K562 (cell line): ENCODE results near the gene SLC12A3. TPM values are rescaled to one million over a fixed set of nuclear protein-coding genes. Genes with fewer than 3 reads are reported as not detected.

Experiments
- ATAC-seq: fragments of 200-7000 bp; cut with Tn5 transposase; 3 replicates; pipeline ENCODE4 v1.9.1; 2020; ENCODE audit warnings: moderate library complexity
- BruUV-seq: library from RNA; stranded (reverse); fragments of 400-500 nt; replicated peaks from 2 replicates; lab custom pipeline; 2021; lab: Mats Ljungman, UMichigan
- CTCF ChIA-PET: fragments of 300-600 bp; formaldehyde crosslinking; extraction: SDS; loops from one replicate; lab custom pipeline; 2021; ENCODE audit warnings: low intra/inter-chr PET ratio; lab: Yijun Ruan, JAX
- POLR2A ChIA-PET: fragments of 300-600, 350-650 bp; sonication (Branson Sonifier 250); formaldehyde crosslinking; extraction: SDS; loops from one replicate; lab custom pipeline; 2021; ENCODE audit warnings: antibody characterized with exemption, inconsistent platforms; lab: Yijun Ruan, JAX
- DNase-seq, 4 experiments: peaks; one replicate each; pipeline versions ENCODE4 v3.0.0 to v3.0.0-alpha.2; 2011 to 2018; ENCODE audit warnings: low spot score in 3 of 4, mixed read lengths in 3 of 4; ENCODE audit errors: extremely low read depth in 1 of 4
- FAIRE-seq: peaks from 2 replicates; lab custom pipeline; 2011; peaks lifted over from hg19 to GRCh38; lab: Jason Lieb, UNC
- H2AFZ ChIP-seq: 2 replicates; pipeline ENCODE4 v1.6.0; 2011; ENCODE audit warnings: low read depth, low read length, control low read depth, inconsistent platforms
- H3K27ac ChIP-seq: fragments of 200-600 bp; 3 replicates; pipeline ENCODE4 v1.8.0; 2011; ENCODE audit warnings: low read depth, mild to moderate bottlenecking, control low read depth, inconsistent platforms, low read length, moderate library complexity, mixed read lengths; ENCODE audit errors: extremely low read depth
- H3K27me3 ChIP-seq, 2 experiments: fragments of 300-600 bp in 1 of 2; 2 replicates in 1 of 2; 3 replicates in 1 of 2; pipeline versions ENCODE4 v1.6.0 to v1.8.0; 2011; ENCODE audit warnings: inconsistent platforms in 2 of 2, low read length in 2 of 2, mild to moderate bottlenecking in 1 of 2, mixed read lengths in 1 of 2, moderate library complexity in 1 of 2; ENCODE audit not compliant: control insufficient read depth in 2 of 2, insufficient read depth in 2 of 2
- H3K36me3 ChIP-seq: fragments of 300-600 bp; 3 replicates; pipeline ENCODE4 v1.8.0; 2011; ENCODE audit warnings: mild to moderate bottlenecking, low read length, inconsistent platforms; ENCODE audit not compliant: control insufficient read depth, insufficient read depth
- H3K4me1 ChIP-seq, 2 experiments: fragments of 200-600 bp in 1 of 2; replicated peaks in 1 of 2; 2 replicates in 1 of 2; 3 replicates in 1 of 2; pipeline versions ENCODE4 v1.5.1 to v1.8.0; 2011; ENCODE audit warnings: inconsistent platforms in 2 of 2, low read length in 2 of 2, mild to moderate bottlenecking in 1 of 2, mixed read lengths in 1 of 2, moderate library complexity in 1 of 2; ENCODE audit not compliant: control insufficient read depth in 2 of 2, insufficient read depth in 2 of 2
- H3K4me2 ChIP-seq: 2 replicates; pipeline ENCODE4 v1.6.1; 2011; ENCODE audit warnings: low read length, control low read depth, inconsistent platforms, mixed read lengths; ENCODE audit not compliant: insufficient read depth
- H3K4me3 ChIP-seq: fragments of 200-600 bp; sonication (generic), shearing (Covaris generic); 2 replicates; pipeline ENCODE4 v1.5.1; 2016; ENCODE audit warnings: control low read depth, inconsistent platforms
- H3K79me2 ChIP-seq: fragments of 200-600 bp; 3 replicates; pipeline ENCODE4 v1.8.0; 2011; ENCODE audit warnings: low read length, inconsistent platforms; ENCODE audit not compliant: control insufficient read depth, insufficient read depth
- H3K9ac ChIP-seq, 2 experiments: 2 replicates each; pipeline versions ENCODE4 v1.6.0 to v1.6.1; 2011; ENCODE audit warnings: low read depth in 2 of 2, low read length in 2 of 2, control low read depth in 1 of 2, inconsistent platforms in 1 of 2, mild to moderate bottlenecking in 1 of 2, mixed read lengths in 1 of 2; ENCODE audit not compliant: insufficient read depth in 1 of 2
- H3K9me1 ChIP-seq: one replicate; pipeline ENCODE4 v1.6.0; 2011; ENCODE audit warnings: inconsistent platforms, mild to moderate bottlenecking, low read length, moderate library complexity; ENCODE audit not compliant: control insufficient read depth, insufficient read depth
- H3K9me3 ChIP-seq: replicated peaks from 2 replicates; pipeline ENCODE4 v1.5.1; 2011; ENCODE audit warnings: low read depth, low read length, inconsistent platforms; ENCODE audit not compliant: control insufficient read depth, insufficient read depth
- H4K20me1 ChIP-seq: replicated peaks from 2 replicates; pipeline ENCODE4 v1.6.1; 2011; ENCODE audit warnings: low read length, inconsistent platforms, mixed read lengths; ENCODE audit not compliant: control insufficient read depth, insufficient read depth
- E2F8 ChIP-seq: fragments of 450-650 bp; IDR thresholded peaks from 2 replicates; pipeline ENCODE4 v1.7.1; 2018; ENCODE audit warnings: mild to moderate bottlenecking, low read depth; ENCODE audit not compliant: partially characterized antibody
- MIER1 ChIP-seq: fragments of 450-650 bp; IDR thresholded peaks from 2 replicates; pipeline ENCODE4 v1.6.1; 2016; ENCODE audit warnings: antibody characterized with exemption, mild to moderate bottlenecking, low read depth
- POLR2A ChIP-seq: fragments of 450-650 bp; conservative IDR thresholded peaks from 2 replicates; pipeline ENCODE4 v1.6.1; 2016
- POLR2AphosphoS5 ChIP-seq: IDR thresholded peaks from 2 replicates; pipeline ENCODE4 v1.6.1; 2011; ENCODE audit warnings: mild to moderate bottlenecking, low read depth, low read length, moderate library complexity; ENCODE audit not compliant: control insufficient read depth, insufficient read depth
- POLR2B ChIP-seq: fragments of 450-650 bp; IDR thresholded peaks from 2 replicates; pipeline ENCODE4 v1.6.1; 2018; ENCODE audit warnings: low read depth; ENCODE audit not compliant: partially characterized antibody
- PURB ChIP-seq: sonication (generic); formaldehyde crosslinking; IDR thresholded peaks from 2 replicates; pipeline ENCODE4 v1.9.0; 2021; ENCODE audit warnings: low read depth, mild to moderate bottlenecking, missing genetic modification reagents
- TFE3 ChIP-seq: fragments of 450-650 bp; formaldehyde crosslinking; IDR thresholded peaks from 2 replicates; pipeline ENCODE4 v1.4.0; 2020; ENCODE audit warnings: mild to moderate bottlenecking, mixed read lengths
- ZNF12 ChIP-seq: sonication (generic); formaldehyde crosslinking; IDR thresholded peaks from 2 replicates; pipeline ENCODE4 v1.4.0; 2020; ENCODE audit warnings: mild to moderate bottlenecking, missing genetic modification reagents
- ZNF395 ChIP-seq: fragments of 200-800 bp; sonication (Bioruptor generic); IDR thresholded peaks from 2 replicates; pipeline ENCODE4 v1.6.1; 2017; ENCODE audit warnings: missing genetic modification characterization, missing compliant biosample characterization
- ZNF740 ChIP-seq, 3 experiments: fragments of 200-800 bp in 1 of 3; sonication (Bioruptor generic) in 1 of 3; sonication (generic) in 1 of 3; formaldehyde crosslinking in 1 of 3; IDR thresholded peaks; 2 replicates each; pipeline versions ENCODE4 v1.6.1 to v1.8.0; 2016 to 2022; ENCODE audit warnings: mild to moderate bottlenecking in 2 of 3, missing compliant biosample characterization in 2 of 3, missing genetic modification characterization in 2 of 3, missing genetic modification reagents in 1 of 3
- WGBS: fragments of 100-300 bp; shearing (Covaris generic); methylation state at CpG from one replicate; pipeline ENCODE4 v1.1.6; 2016; ENCODE audit warnings: low coverage, mixed read lengths; ENCODE audit not compliant: insufficient coverage; ENCODE audit errors: missing lambda C conversion rate; 5-methylcytosine and 5-hydroxymethylcytosine counted together
- in situ Hi-C: fragments of 300-500 bp; cut with MboI; formaldehyde crosslinking; loops from 4 replicates; pipeline ENCODE4 v1.15.0; 2018; ENCODE audit warnings: inconsistent platforms, mixed read lengths
- intact Hi-C: fragments of 100-400 bp; cut with micrococcal nuclease; formaldehyde crosslinking; loops from 2 replicates; pipeline ENCODE4 v1.14.2; 2022
- polyA plus RNA-seq, 8 experiments: library from polyadenylated mRNA; depleted of rRNA in 4 of 8; stranded (reverse) in 5 of 8; unstranded in 3 of 8; fragments of >200 nt; fragmentation: Nextera tagmentation in 2 of 8; fragmentation: Illumina TruSeq in 1 of 8; extraction: Ambion mirVana in 2 of 8; extraction: Trizol in 1 of 8; gene quantifications; 2 replicates each; pipeline versions ENCODE4 v1.2.1 to v1.2.3, GENCODE V29; 2011 to 2014; ENCODE audit warnings: inconsistent platforms in 1 of 8, missing spikeins in 1 of 8
- total RNA-seq, 7 experiments: library from RNA; depleted of rRNA in 6 of 7; stranded (reverse); fragments of >200 nt in 6 of 7; fragmentation: Illumina TruSeq in 2 of 7; extraction: Trizol in 2 of 7; gene quantifications; 2 replicates each; pipeline versions ENCODE4 v1.2.1 to v1.2.3, GENCODE V29; 2011 to 2021; ENCODE audit warnings: low replicate concordance in 1 of 7

SLC12A3 gene
- total and polyA plus RNA-seq, 9 of the 15 experiments (the other 6 are each of a cell fraction or from before 2014, with no cell fraction given): not detected

- TF ChIP-seq ZNF740 (CRISPR knock-in tag; IDR thresholded peaks at IDR 0.05): no peak
- TF ChIP-seq ZNF740 (tag; IDR thresholded peaks at IDR 0.05): peak in 1 of 2 experiments; percentile 74; a peak in 1 of 4 replicates
- peak; percentile 23 for TF ChIP-seq POLR2A
- TF ChIP-seq POLR2AphosphoS5: peak; percentile 0; the same call in 1 of the 2 replicates
- TF ChIP-seq PURB (CRISPR knock-in tag): no peak
- peak; percentile 70 for TF ChIP-seq POLR2B
- TF ChIP-seq, all 486 proteins: peak for 13
Measured at GRCh38 chr16:56945847-56946527, 81.0 kb downstream of the SLC12A3 start (continued).

- POLR2A ChIA-PET: interaction anchor here (0.7 to 8.4 kb wide), 11 partner anchors 8 to 99 kb away, joined by 3 to 102 read pairs (median 4); partner anchors contain the start of gene HERPUD1
- WGBS: 27% methylated on average over 7 of the region's 10 CpGs
- ATAC-seq: peak; percentile 15
- Histone ChIP-seq H4K20me1 (peaks cover 6% of the 10 kb centered on the region; the same call in 1 of the 2 replicates), H3K4me1 (no peaks in the 10 kb centered on the region), H3K36me3 (peaks cover 34% of the 10 kb centered on the region), H3K9me1 (no peaks in the 10 kb centered on the region), H3K79me2 (no peaks in the 10 kb centered on the region), H3K9ac (no peak overlapping the region), H3K4me2 (no peak overlapping the region), H3K9me3 (no peaks in the 10 kb centered on the region), H3K4me3 (no peak overlapping the region), H3K27ac (no peak overlapping the region), H2AFZ (no peak overlapping the region), H3K27me3 (no peaks in the 10 kb centered on the region; a peak in 1 of 5 replicates)
- CTCF ChIA-PET: interaction anchor here (0.6 kb wide), 1 partner anchor 419 kb away, joined by 3 read pairs; no protein-coding TSS in a partner anchor
- BruUV-seq: no TSS peak
- intact Hi-C loops: no loop called here
- no peak for FAIRE-seq
- in situ Hi-C loops: no loop called here
- DNase-seq: no peak
- no peak for TF ChIP-seq MIER1
- TF ChIP-seq ZNF12 (CRISPR knock-in tag): no peak
- TF ChIP-seq TFE3 (CRISPR knock-in tag): no peak
- TF ChIP-seq ZNF395: no peak
- peak; percentile 73 for TF ChIP-seq E2F8
Measured at GRCh38 chr16:56946767-56947603, 82.0 kb downstream of the SLC12A3 start.
